Vagina (tissue), 2 donors: Measurements from ENCODE around the gene ARHGAP6.

Experiments used
- POLR2AphosphoS5 ChIP-seq, 2 donors: sonication (generic); formaldehyde crosslinking; IDR thresholded peaks; one replicate each; pipeline ENCODE4 v1.9.0; 2017; ENCODE audit warnings: antibody characterized with exemption in 2 of 2, mild to moderate bottlenecking in 2 of 2, low read depth in 1 of 2; ENCODE audit not compliant: insufficient read depth in 1 of 2
- TF ChIP-seq, protein P1 (sequence below), 3 experiments: fragments of 450-650 bp in 2 of 3; fragments of 200-600 bp in 1 of 3; sonication (generic) in 1 of 3; IDR thresholded peaks; one replicate each; pipeline ENCODE4 v1.5.1; 2017 to 2019; ENCODE audit warnings: antibody characterized with exemption in 3 of 3, mild to moderate bottlenecking in 2 of 3, moderate library complexity in 2 of 3

DNA sequence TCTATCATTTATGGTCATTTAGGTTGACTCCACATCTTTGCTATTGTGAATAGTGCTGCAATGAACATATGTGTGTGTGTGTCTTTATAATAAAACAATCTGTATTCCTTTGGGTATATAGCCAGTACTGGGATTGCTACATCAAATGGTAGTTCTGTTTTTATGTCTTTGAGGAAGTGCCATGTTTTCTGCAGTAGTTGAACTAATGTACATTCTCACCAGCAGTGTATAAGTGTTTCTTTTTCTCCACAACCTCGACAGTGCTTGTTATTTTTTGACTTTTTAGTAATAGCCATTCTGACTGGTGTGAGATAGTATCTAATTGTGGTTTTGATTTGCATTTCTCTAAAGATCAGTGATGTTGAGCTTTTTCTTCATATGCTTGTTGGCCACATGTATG is 80.5 kb downstream of the ARHGAP6 start:
- no peak for TF ChIP-seq POLR2AphosphoS5 (IDR thresholded peaks at IDR 0.05; ENCODE audit: insufficient read depth in 1 of 2, low read depth in 1 of 2)
- TF ChIP-seq, protein P1, sequence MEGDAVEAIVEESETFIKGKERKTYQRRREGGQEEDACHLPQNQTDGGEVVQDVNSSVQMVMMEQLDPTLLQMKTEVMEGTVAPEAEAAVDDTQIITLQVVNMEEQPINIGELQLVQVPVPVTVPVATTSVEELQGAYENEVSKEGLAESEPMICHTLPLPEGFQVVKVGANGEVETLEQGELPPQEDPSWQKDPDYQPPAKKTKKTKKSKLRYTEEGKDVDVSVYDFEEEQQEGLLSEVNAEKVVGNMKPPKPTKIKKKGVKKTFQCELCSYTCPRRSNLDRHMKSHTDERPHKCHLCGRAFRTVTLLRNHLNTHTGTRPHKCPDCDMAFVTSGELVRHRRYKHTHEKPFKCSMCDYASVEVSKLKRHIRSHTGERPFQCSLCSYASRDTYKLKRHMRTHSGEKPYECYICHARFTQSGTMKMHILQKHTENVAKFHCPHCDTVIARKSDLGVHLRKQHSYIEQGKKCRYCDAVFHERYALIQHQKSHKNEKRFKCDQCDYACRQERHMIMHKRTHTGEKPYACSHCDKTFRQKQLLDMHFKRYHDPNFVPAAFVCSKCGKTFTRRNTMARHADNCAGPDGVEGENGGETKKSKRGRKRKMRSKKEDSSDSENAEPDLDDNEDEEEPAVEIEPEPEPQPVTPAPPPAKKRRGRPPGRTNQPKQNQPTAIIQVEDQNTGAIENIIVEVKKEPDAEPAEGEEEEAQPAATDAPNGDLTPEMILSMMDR (IDR thresholded peaks at IDR 0.05), result no peak
